ENCODE data around the gene ATRX.
"Not testable (repeated sequence)": the region's sequence is repeated elsewhere in the genome, so short reads cannot be mapped to it uniquely, and the experiment has no call there.

DNA sequence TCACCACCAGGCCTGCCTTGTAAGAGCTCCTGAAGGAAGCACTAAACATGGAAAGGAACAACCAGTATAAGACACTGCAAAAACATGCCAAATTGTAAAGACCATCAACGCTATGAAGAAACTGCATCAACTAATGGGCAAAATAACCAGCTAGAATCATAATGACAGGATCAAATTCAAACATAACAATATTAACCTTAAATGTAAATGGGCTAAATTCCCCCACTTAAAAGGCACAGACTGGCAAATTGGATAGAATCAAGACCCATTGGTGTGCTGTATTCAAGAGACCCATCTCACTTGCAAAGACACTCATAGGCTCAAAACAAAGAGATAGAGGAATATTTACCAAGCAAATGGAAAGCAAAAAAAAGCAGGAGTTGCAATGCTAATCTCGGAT is 246.2 kb downstream of the ATRX start:
- not testable (repeated sequence) for TF ChIP-seq POLR2A (IDR thresholded peaks at IDR 0.05)
- TF ChIP-seq, protein P1, sequence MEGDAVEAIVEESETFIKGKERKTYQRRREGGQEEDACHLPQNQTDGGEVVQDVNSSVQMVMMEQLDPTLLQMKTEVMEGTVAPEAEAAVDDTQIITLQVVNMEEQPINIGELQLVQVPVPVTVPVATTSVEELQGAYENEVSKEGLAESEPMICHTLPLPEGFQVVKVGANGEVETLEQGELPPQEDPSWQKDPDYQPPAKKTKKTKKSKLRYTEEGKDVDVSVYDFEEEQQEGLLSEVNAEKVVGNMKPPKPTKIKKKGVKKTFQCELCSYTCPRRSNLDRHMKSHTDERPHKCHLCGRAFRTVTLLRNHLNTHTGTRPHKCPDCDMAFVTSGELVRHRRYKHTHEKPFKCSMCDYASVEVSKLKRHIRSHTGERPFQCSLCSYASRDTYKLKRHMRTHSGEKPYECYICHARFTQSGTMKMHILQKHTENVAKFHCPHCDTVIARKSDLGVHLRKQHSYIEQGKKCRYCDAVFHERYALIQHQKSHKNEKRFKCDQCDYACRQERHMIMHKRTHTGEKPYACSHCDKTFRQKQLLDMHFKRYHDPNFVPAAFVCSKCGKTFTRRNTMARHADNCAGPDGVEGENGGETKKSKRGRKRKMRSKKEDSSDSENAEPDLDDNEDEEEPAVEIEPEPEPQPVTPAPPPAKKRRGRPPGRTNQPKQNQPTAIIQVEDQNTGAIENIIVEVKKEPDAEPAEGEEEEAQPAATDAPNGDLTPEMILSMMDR (IDR thresholded peaks at IDR 0.05) = not testable (repeated sequence)

Measured in adrenal gland (tissue), 5 donors.